Measurements from ENCODE around the gene PIGQ. TPM values are rescaled to one million over a fixed set of nuclear protein-coding genes. Genes with fewer than 3 reads are reported as not detected.

Gene PIGQ
- total RNA-seq, 4 donors from 2014 or later: 36.1 to 46.4 (median 40.7) TPM

- WGBS: 61% methylated on average over 15 of the region's 35 CpGs
- H3K27ac ChIP-seq (replicated peaks in 1 of 4): peak overlapping the region in 1 of 4 donors; percentile 48
- no peak overlapping the region for H3K4me3 ChIP-seq
- peaks cover 41 to 58% (median 52%) of the 10 kb centered on the region in 4 donors for H3K4me1 ChIP-seq
- TF ChIP-seq POLR2AphosphoS5 (IDR thresholded peaks at IDR 0.05) (no peak), EP300 (IDR thresholded peaks at IDR 0.05) (no peak), CTCF (IDR thresholded peaks at IDR 0.05) (no peak), POLR2A (IDR thresholded peaks at IDR 0.05; ENCODE audit: low read depth) (no peak)
- no peaks in the 10 kb centered on the region for H3K36me3 ChIP-seq
- DNase-seq (ENCODE audit: extremely low spot score): no peak
- intact Hi-C loops (cut with DNase I): no loop called here
- H3K9me3 ChIP-seq: no peaks in the 10 kb centered on the region
- H3K27me3 ChIP-seq: peaks cover 0 to 44% (median 8%) of the 10 kb centered on the region in 4 donors
Observed at GRCh38 chr16:565419-566330, 4.1 kb upstream of the PIGQ start.

- peak within 1 kb of the TSS; percentile 43 to 52 (median 46) for H3K4me3 ChIP-seq
- peak; percentile 93 for DNase-seq (ENCODE audit: extremely low spot score)
- intact Hi-C loops (cut with DNase I): no loop called here
- WGBS: 28% methylated on average over 15 of the region's 26 CpGs
- peaks cover 0 to 34% (median 0%) of the 10 kb centered on the region in 4 donors for H3K27me3 ChIP-seq
- TF ChIP-seq POLR2A (IDR thresholded peaks at IDR 0.05; ENCODE audit: low read depth) (no peak), POLR2AphosphoS5 (IDR thresholded peaks at IDR 0.05) (peak in 1 of 2 donors; percentile 16)
- no peaks in the 10 kb centered on the region for H3K9me3 ChIP-seq
- peaks cover 0 to under 1% (median 0%) of the 10 kb centered on the region in 4 donors for H3K36me3 ChIP-seq
- peak within 1 kb of the TSS; percentile 48 to 52 (median 50) for H3K27ac ChIP-seq (replicated peaks in 1 of 4)
- H3K4me1 ChIP-seq: peaks cover 44 to 65% (median 57%) of the 10 kb centered on the region in 4 donors
Observed at GRCh38 chr16:566475-567372, 3.0 kb upstream of the PIGQ start, which contains the start of gene NHLRC4. Gene NHLRC4, plus strand, starts transcription at chr16:567005. Its CDS starts 1,043 bp downstream, at chr16:568048.

GRCh38 chr16:567373-568256 is 2.2 kb upstream of the PIGQ start:
- no peak for TF ChIP-seq POLR2AphosphoS5 (IDR thresholded peaks at IDR 0.05)
- TF ChIP-seq EP300 (IDR thresholded peaks at IDR 0.05): no peak
- TF ChIP-seq CTCF (IDR thresholded peaks at IDR 0.05): no peak
- no peak for TF ChIP-seq POLR2A (IDR thresholded peaks at IDR 0.05; ENCODE audit: low read depth)
- no peak for DNase-seq (ENCODE audit: extremely low spot score)
- Histone ChIP-seq H3K9me3 (no peaks in the 10 kb centered on the region), H3K4me1 (peaks cover 44 to 74% (median 58%) of the 10 kb centered on the region in 4 donors), H3K4me3 (peak overlapping the region; percentile 43 to 52 (median 46)), H3K36me3 (peaks cover 0 to 9% (median 0%) of the 10 kb centered on the region in 4 donors), H3K27ac (replicated peaks in 1 of 4) (peak overlapping the region; percentile 48 to 51 (median 50)), H3K27me3 (peaks cover 0 to 27% (median 0%) of the 10 kb centered on the region in 4 donors)
- intact Hi-C loops (cut with DNase I): no loop called here
- 89% methylated on average over 10 of the region's 35 CpGs for WGBS

GRCh38 chr16:568401-569258 is 1.1 kb upstream of the PIGQ start:
- no peak for DNase-seq (ENCODE audit: extremely low spot score)
- H3K4me1 ChIP-seq: peaks cover 44 to 80% (median 58%) of the 10 kb centered on the region in 4 donors
- H3K27me3 ChIP-seq: peaks cover 0 to 19% (median 0%) of the 10 kb centered on the region in 4 donors
- peak overlapping the region; percentile 75 to 83 (median 80) for H3K27ac ChIP-seq (replicated peaks in 1 of 4)
- 90% methylated on average over 6 of the region's 11 CpGs for WGBS
- peak overlapping the region; percentile 81 to 99 (median 90) for H3K4me3 ChIP-seq
- H3K9me3 ChIP-seq: no peaks in the 10 kb centered on the region
- intact Hi-C loops (cut with DNase I): no loop called here
- peaks cover 0 to 14% (median under 1%) of the 10 kb centered on the region in 4 donors for H3K36me3 ChIP-seq
- TF ChIP-seq POLR2A (IDR thresholded peaks at IDR 0.05; ENCODE audit: low read depth) (no peak), POLR2AphosphoS5 (IDR thresholded peaks at IDR 0.05) (no peak), EP300 (IDR thresholded peaks at IDR 0.05) (no peak), CTCF (IDR thresholded peaks at IDR 0.05) (no peak)
